Measurements from ENCODE around the gene MAP2K3. TPM values are rescaled to one million over a fixed set of nuclear protein-coding genes. Genes with fewer than 3 reads are reported as not detected.

MAP2K3 gene
- total and polyA plus RNA-seq, 4 donors, result 36.4 to 111 (median 76.7) TPM

GRCh38 chr17:21282850-21283249 is 1.7 kb upstream of the MAP2K3 start:
- no peak for TF ChIP-seq CTCF (IDR thresholded peaks at IDR 0.05; ENCODE audit: control extremely low read depth, extremely low read depth)
- Histone ChIP-seq H3K9me3 (ENCODE audit: control insufficient read depth in 4 of 4, insufficient read depth in 3 of 4, low read length in 3 of 4) (no peaks in the 10 kb centered on the region), H3K4me1 (ENCODE audit: control insufficient read depth in 5 of 5, insufficient read depth in 5 of 5, low read length in 5 of 5) (peaks cover 7 to 35% (median 20%) of the 10 kb centered on the region in 5 donors), H3K9ac (ENCODE audit: insufficient read depth in 1 of 2, low read length in 2 of 2) (no peak overlapping the region), H3K36me3 (ENCODE audit: control insufficient read depth in 4 of 4, insufficient read depth in 4 of 4, low read length in 4 of 4) (no peaks in the 10 kb centered on the region), H3K27ac (ENCODE audit: low read depth in 1 of 2, low read length in 1 of 2) (peak overlapping the region; percentile 2 to 54), H3K27me3 (ENCODE audit: control insufficient read depth in 3 of 3, insufficient read depth in 3 of 3, low read length in 2 of 3) (peaks cover 0 to 4% (median 0%) of the 10 kb centered on the region in 3 donors), H3K4me3 (no peak overlapping the region)
- WGBS, 2 donors, result 77 to 89% methylated on average over 5 of the region's 5 CpGs
- DNase-seq (no peak), ATAC-seq (ENCODE audit: insufficient read depth, low FRiP score) (no peak)

DNA sequence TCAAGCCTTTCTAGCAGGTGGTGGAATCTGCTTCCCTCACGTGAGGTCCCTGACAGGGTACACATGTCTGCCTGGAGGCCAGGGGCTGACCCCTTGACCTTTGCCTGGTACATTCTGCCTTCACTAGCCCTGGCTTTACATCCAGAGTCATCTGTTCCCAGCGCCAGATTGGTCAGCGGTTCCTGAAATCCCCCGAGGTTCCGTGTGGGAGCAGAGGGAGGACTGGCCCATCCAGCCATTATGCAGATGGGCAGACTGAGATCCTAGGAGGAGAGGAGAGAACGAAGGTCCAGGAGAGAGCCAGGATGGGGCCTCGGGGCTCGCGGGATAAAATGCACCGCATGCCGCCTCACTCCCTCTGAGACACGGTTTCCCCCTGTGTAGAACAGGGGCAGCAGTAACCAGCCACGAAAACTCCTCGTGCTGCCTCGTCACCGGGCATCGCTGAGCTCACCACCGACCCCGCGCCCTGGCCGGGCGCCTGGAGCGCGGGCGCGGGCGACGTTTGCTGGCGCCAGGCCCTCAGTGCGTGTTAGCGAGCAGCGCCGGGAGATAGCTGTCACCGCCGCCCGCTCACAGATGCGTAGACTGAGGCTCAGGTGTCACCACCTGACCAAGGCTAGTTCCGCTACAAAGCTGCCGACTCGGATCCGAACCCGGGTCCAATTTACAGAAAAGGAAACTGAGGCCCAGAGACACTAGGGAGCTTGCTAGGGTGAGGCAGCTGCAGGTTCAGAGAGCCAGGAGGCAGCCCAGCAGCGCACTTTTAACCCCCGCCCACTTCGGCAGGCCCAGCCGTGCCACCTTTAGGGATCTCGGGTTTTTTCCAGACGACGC is 811 bp upstream of the MAP2K3 start:
- Histone ChIP-seq H3K9ac (ENCODE audit: insufficient read depth in 1 of 2, low read length in 2 of 2) (no peak overlapping the region), H3K27ac (ENCODE audit: low read depth in 1 of 2, low read length in 1 of 2) (peak overlapping the region; percentile 74 to 81), H3K36me3 (ENCODE audit: control insufficient read depth in 4 of 4, insufficient read depth in 4 of 4, low read length in 4 of 4) (no peaks in the 10 kb centered on the region), H3K9me3 (ENCODE audit: control insufficient read depth in 4 of 4, insufficient read depth in 3 of 4, low read length in 3 of 4) (no peaks in the 10 kb centered on the region), H3K4me3 (peak overlapping the region; percentile 35), H3K4me1 (ENCODE audit: control insufficient read depth in 5 of 5, insufficient read depth in 5 of 5, low read length in 5 of 5) (peaks cover 7 to 43% (median 24%) of the 10 kb centered on the region in 5 donors), H3K27me3 (ENCODE audit: control insufficient read depth in 3 of 3, insufficient read depth in 3 of 3, low read length in 2 of 3) (peaks cover 0 to 4% (median 0%) of the 10 kb centered on the region in 3 donors)
- no peak for TF ChIP-seq CTCF (IDR thresholded peaks at IDR 0.05; ENCODE audit: control extremely low read depth, extremely low read depth)
- ATAC-seq (ENCODE audit: insufficient read depth, low FRiP score) (no peak), DNase-seq (peak in 2 of 3 donors; percentile 48 to 55)
- WGBS, 2 donors, result 18 to 20% methylated on average over 48 to 49 of the region's 49 CpGs

DNA sequence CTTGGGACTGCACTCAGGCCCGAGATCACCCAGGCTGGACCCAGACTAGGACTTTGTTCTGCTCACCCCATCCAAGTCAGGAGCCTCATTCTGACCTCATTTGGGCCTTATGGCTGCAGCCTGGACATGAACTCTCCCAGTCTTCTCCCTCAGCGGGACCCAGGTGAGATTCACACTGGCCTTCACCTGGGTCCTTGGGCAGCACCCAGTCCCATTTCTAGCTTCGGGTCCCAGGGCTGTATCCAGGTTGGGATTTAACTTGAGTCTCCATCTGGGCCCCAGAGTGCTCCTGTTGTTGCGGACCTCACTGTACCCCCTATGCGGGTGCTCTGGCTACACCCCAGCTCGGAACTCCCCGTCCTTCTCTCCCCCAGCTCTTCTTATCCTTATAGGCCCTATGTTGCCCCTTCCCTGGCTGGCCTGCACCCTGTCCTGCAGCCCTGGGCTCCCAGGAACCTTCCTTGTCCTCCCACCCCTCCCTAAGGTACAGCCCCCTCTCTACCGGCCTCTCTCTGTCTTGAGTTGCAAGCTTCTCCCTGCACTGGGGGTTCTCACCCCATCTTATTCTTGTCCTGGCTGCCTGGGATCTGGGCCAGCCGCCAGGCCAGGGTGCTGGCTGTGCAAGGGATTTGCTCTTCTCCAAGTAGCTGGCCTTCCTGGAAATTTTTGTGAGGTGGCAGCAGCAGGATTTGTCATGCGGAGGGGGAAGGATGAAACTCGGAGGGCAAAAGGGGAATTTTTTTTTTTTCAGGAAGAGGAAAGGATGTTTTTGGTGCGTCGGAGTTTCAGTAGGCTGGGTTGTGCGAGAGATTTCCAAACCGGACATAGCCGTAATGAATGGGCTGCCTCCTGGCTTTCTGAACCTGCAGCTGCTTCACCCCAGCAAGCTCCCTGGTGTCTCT is 904 bp downstream of the MAP2K3 start:
- 1 to 4% methylated on average over 16 of the region's 16 CpGs for WGBS, 2 donors
- DNase-seq, result peak in 2 of 3 donors; percentile 34 to 48
- H3K27me3 ChIP-seq (ENCODE audit: control insufficient read depth in 3 of 3, insufficient read depth in 3 of 3, low read length in 2 of 3), result peaks cover 0 to 4% (median 0%) of the 10 kb centered on the region in 3 donors
- H3K36me3 ChIP-seq (ENCODE audit: control insufficient read depth in 4 of 4, insufficient read depth in 4 of 4, low read length in 4 of 4), result peaks cover 0 to 1% (median 0%) of the 10 kb centered on the region in 4 donors
- no peak for ATAC-seq (ENCODE audit: insufficient read depth, low FRiP score)
- peak overlapping the region; percentile 97 for H3K27ac ChIP-seq (ENCODE audit: low read depth in 1 of 2, low read length in 1 of 2)
- no peaks in the 10 kb centered on the region for H3K9me3 ChIP-seq (ENCODE audit: control insufficient read depth in 4 of 4, insufficient read depth in 3 of 4, low read length in 3 of 4)
- peak overlapping the region; percentile 82 for H3K4me3 ChIP-seq
- no peak for TF ChIP-seq CTCF (IDR thresholded peaks at IDR 0.05; ENCODE audit: control extremely low read depth, extremely low read depth)
- H3K4me1 ChIP-seq (ENCODE audit: control insufficient read depth in 5 of 5, insufficient read depth in 5 of 5, low read length in 5 of 5), result peaks cover 7 to 48% (median 34%) of the 10 kb centered on the region in 5 donors
- peak overlapping the region in 1 of 2 donors; percentile 77 for H3K9ac ChIP-seq (ENCODE audit: insufficient read depth in 1 of 2, low read length in 2 of 2)
